Measurements from ENCODE around the gene TTC7B.
A peak's percentile ranks its signal among the peaks of the same experiment; 100 is the strongest.

The TTC7B gene

GRCh38 chr14:90805084-90805391, 11.2 kb downstream of the TTC7B start:
- no peak for DNase-seq

- no peak for DNase-seq
Observed at GRCh38 chr14:90804292-90805083, 11.7 kb downstream of the TTC7B start.

- DNase-seq, result no peak
Observed at GRCh38 chr14:90803249-90803648, 13.0 kb downstream of the TTC7B start.

- DNase-seq, result no peak
Observed at GRCh38 chr14:90799420-90799819, 16.8 kb downstream of the TTC7B start.

- DNase-seq, result no peak
Observed at GRCh38 chr14:90797919-90798318, 18.3 kb downstream of the TTC7B start.

- DNase-seq, result peak; percentile 64
Observed at GRCh38 chr14:90797451-90797850, 18.8 kb downstream of the TTC7B start.

GRCh38 chr14:90796329-90796728, 19.9 kb downstream of the TTC7B start:
- no peak for DNase-seq

GRCh38 chr14:90795744-90796143, 20.5 kb downstream of the TTC7B start:
- DNase-seq, result peak; percentile 79

GRCh38 chr14:90791486-90791885, 24.7 kb downstream of the TTC7B start:
- DNase-seq, result no peak

GRCh38 chr14:90788031-90788430, 28.2 kb downstream of the TTC7B start:
- no peak for DNase-seq

- no peak for DNase-seq
Observed at GRCh38 chr14:90785876-90786450, 30.3 kb downstream of the TTC7B start.

- peak; percentile 34 for DNase-seq
Observed at GRCh38 chr14:90785471-90785870, 30.8 kb downstream of the TTC7B start.

GRCh38 chr14:90784621-90785270, 31.5 kb downstream of the TTC7B start:
- DNase-seq, result no peak

- DNase-seq, result no peak
Observed at GRCh38 chr14:90783344-90783743, 32.9 kb downstream of the TTC7B start.

GRCh38 chr14:90782892-90783291, 33.3 kb downstream of the TTC7B start:
- no peak for DNase-seq

GRCh38 chr14:90781876-90782275, 34.4 kb downstream of the TTC7B start:
- no peak for DNase-seq

GRCh38 chr14:90781344-90781761, 34.9 kb downstream of the TTC7B start:
- peak; percentile 24 for DNase-seq

- no peak for DNase-seq
Observed at GRCh38 chr14:90780519-90780918, 35.7 kb downstream of the TTC7B start.

- no peak for DNase-seq
Observed at GRCh38 chr14:90778571-90779255, 37.5 kb downstream of the TTC7B start.

- no peak for DNase-seq
Observed at GRCh38 chr14:90777830-90778485, 38.3 kb downstream of the TTC7B start.

- DNase-seq, result no peak
Observed at GRCh38 chr14:90777358-90777757, 38.9 kb downstream of the TTC7B start.

GRCh38 chr14:90775441-90775840, 40.8 kb downstream of the TTC7B start:
- DNase-seq, result no peak

- DNase-seq, result no peak
Observed at GRCh38 chr14:90774316-90774715, 41.9 kb downstream of the TTC7B start.
